GM19455 (cell line): Measurements from ENCODE around the gene NFX1.
A peak's percentile ranks its signal among the peaks of the same experiment; 100 is the strongest.

Experiments
- ATAC-seq: cut with Tn5 transposase; IDR thresholded peaks from one replicate; pipeline ENCODE4 v1.9.1; 2021; ENCODE audit not compliant: unreplicated experiment

NFX1 gene

GRCh38 chr9:33290247-33291030, at the start of gene NFX1:
Gene NFX1 (plus strand): TSS chr9:33290516. CDS start chr9:33290573, 57 bp downstream.
- ATAC-seq: peak; percentile 89

GRCh38 chr9:33241298-33241697, 49.0 kb upstream of the NFX1 start:
- no peak for ATAC-seq

- ATAC-seq: no peak
Measured at GRCh38 chr9:33242609-33243134, 47.6 kb upstream of the NFX1 start.

GRCh38 chr9:33244137-33244784, 46.1 kb upstream of the NFX1 start:
- ATAC-seq: no peak

- ATAC-seq: no peak
Measured at GRCh38 chr9:33245341-33245740, 45.0 kb upstream of the NFX1 start.

GRCh38 chr9:33246269-33246860, 44.0 kb upstream of the NFX1 start:
- ATAC-seq: no peak

GRCh38 chr9:33248606-33249005, 41.7 kb upstream of the NFX1 start:
- ATAC-seq: no peak

- no peak for ATAC-seq
Measured at GRCh38 chr9:33249087-33249658, 41.1 kb upstream of the NFX1 start.

- ATAC-seq: no peak
Measured at GRCh38 chr9:33249983-33250382, 40.3 kb upstream of the NFX1 start.

- ATAC-seq: no peak
Measured at GRCh38 chr9:33250458-33250995, 39.8 kb upstream of the NFX1 start.

GRCh38 chr9:33254211-33254610, 36.1 kb upstream of the NFX1 start:
- no peak for ATAC-seq

GRCh38 chr9:33255014-33255413, 35.3 kb upstream of the NFX1 start:
- no peak for ATAC-seq

- ATAC-seq: no peak
Measured at GRCh38 chr9:33255471-33255870, 34.8 kb upstream of the NFX1 start.

GRCh38 chr9:33256236-33256635, 34.1 kb upstream of the NFX1 start:
- no peak for ATAC-seq

- no peak for ATAC-seq
Measured at GRCh38 chr9:33257276-33257675, 33.0 kb upstream of the NFX1 start.

- no peak for ATAC-seq
Measured at GRCh38 chr9:33260372-33260771, 29.9 kb upstream of the NFX1 start.

GRCh38 chr9:33263131-33264002, 26.9 kb upstream of the NFX1 start:
- ATAC-seq: no peak

GRCh38 chr9:33264003-33264472, 26.3 kb upstream of the NFX1 start:
- peak; percentile 36 for ATAC-seq

- ATAC-seq: peak; percentile 87
Measured at GRCh38 chr9:33264473-33265177, 25.7 kb upstream of the NFX1 start, which contains the start of the genes BAG1 and CHMP5. Gene BAG1 (minus strand): TSS chr9:33264708. Gene CHMP5 (plus strand): TSS chr9:33265049. CDS start chr9:33265079, 30 bp downstream.
